SK-N-SH (cell line): ENCODE data around the gene IDI2. TPM values are rescaled to one million over a fixed set of nuclear protein-coding genes. Genes with fewer than 3 reads are reported as not detected.
"Not testable (repeated sequence)": the region's sequence is repeated elsewhere in the genome, so short reads cannot be mapped to it uniquely, and the experiment has no call there.

Experiments used
- CTCF ChIA-PET: fragments of 300-600, 350-600 bp; formaldehyde crosslinking; extraction: SDS; loops from one replicate; lab custom pipeline; 2021; lab: Yijun Ruan, JAX
- POLR2A ChIA-PET: fragments of 350-600 bp; sonication (Branson Sonifier 250); formaldehyde crosslinking; extraction: SDS; loops from one replicate; lab custom pipeline; 2020; ENCODE audit warnings: antibody characterized with exemption, inconsistent platforms; lab: Yijun Ruan, JAX
- DNase-seq: peaks from one replicate; pipeline ENCODE4 v3.0.0; 2012
- H2AFZ ChIP-seq: fragments of 200-600 bp; sonication (generic); 2 replicates; pipeline ENCODE4 v1.8.1; 2016; ENCODE audit warnings: antibody characterized with exemption, mild to moderate bottlenecking, low read depth
- H3F3A ChIP-seq: fragments of 200-600 bp; sonication (generic); replicated peaks from 2 replicates; pipeline ENCODE3; 2016; ENCODE audit warnings: antibody characterized with exemption, mild to moderate bottlenecking; ENCODE audit not compliant: insufficient read depth
- H3K27ac ChIP-seq, 2 experiments: fragments of 200-500 bp in 1 of 2; fragments of 200-600 bp in 1 of 2; sonication (Bioruptor generic) in 1 of 2; sonication (generic), shearing (Covaris generic) in 1 of 2; 2 replicates each; pipeline versions ENCODE4 v1.5.1 to v1.6.1; 2014 to 2016; ENCODE audit warnings: low read depth in 2 of 2, inconsistent platforms in 1 of 2, low read length in 1 of 2, mild to moderate bottlenecking in 1 of 2, mixed read lengths in 1 of 2
- H3K27me3 ChIP-seq: fragments of 200-600 bp; sonication (generic), shearing (Covaris generic); 2 replicates; pipeline ENCODE4 v1.6.1; 2016; ENCODE audit warnings: mixed run types; ENCODE audit not compliant: insufficient read depth
- H3K36me3 ChIP-seq, 2 experiments: fragments of 200-500 bp in 1 of 2; fragments of 200-600 bp in 1 of 2; sonication (Bioruptor generic) in 1 of 2; sonication (generic) in 1 of 2; replicated peaks in 1 of 2; 2 replicates each; pipeline versions ENCODE3 to v1.5.1; 2014 to 2016; ENCODE audit warnings: low read length in 1 of 2, mild to moderate bottlenecking in 1 of 2; ENCODE audit not compliant: insufficient read depth in 2 of 2, control insufficient read depth in 1 of 2
- H3K4me1 ChIP-seq, 2 experiments: fragments of 200-500 bp in 1 of 2; fragments of 200-600 bp in 1 of 2; sonication (Bioruptor generic) in 1 of 2; sonication (generic), shearing (Covaris generic) in 1 of 2; 2 replicates each; pipeline versions ENCODE4 v1.5.1 to v1.6.1; 2014 to 2016; ENCODE audit warnings: low read depth in 1 of 2, low read length in 1 of 2, mixed run types in 1 of 2; ENCODE audit not compliant: insufficient read depth in 2 of 2, control insufficient read depth in 1 of 2
- H3K4me2 ChIP-seq: fragments of 200-600 bp; sonication (generic), shearing (Covaris generic); 2 replicates; pipeline ENCODE4 v1.6.1; 2017; ENCODE audit warnings: mixed run types
- H3K4me3 ChIP-seq, 2 experiments: fragments of 200-500 bp in 1 of 2; fragments of 200-600 bp in 1 of 2; sonication (Bioruptor generic) in 1 of 2; sonication (generic), shearing (Covaris generic) in 1 of 2; 2 replicates each; pipeline versions ENCODE4 v1.5.1 to v1.8.1; 2014 to 2016; ENCODE audit warnings: low read depth in 2 of 2, inconsistent platforms in 1 of 2, low read length in 1 of 2, mild to moderate bottlenecking in 1 of 2, mixed read lengths in 1 of 2, moderate library complexity in 1 of 2
- H3K79me2 ChIP-seq: fragments of 200-600 bp; sonication (generic); 2 replicates; pipeline ENCODE4 v1.8.1; 2017; ENCODE audit warnings: mild to moderate bottlenecking; ENCODE audit not compliant: insufficient read depth
- H3K9ac ChIP-seq: fragments of 200-600 bp; sonication (generic); 2 replicates; pipeline ENCODE4 v1.6.1; 2017; ENCODE audit warnings: mixed run types
- H3K9me2 ChIP-seq: fragments of 200-600 bp; sonication (generic); 2 replicates; pipeline ENCODE4 v1.6.1; 2017; ENCODE audit warnings: mixed run types
- H3K9me3 ChIP-seq: fragments of 200-600 bp; sonication (generic); 2 replicates; pipeline ENCODE4 v1.6.1; 2017; ENCODE audit warnings: mixed run types, mild to moderate bottlenecking, moderate library complexity
- H4K20me1 ChIP-seq: fragments of 200-600 bp; sonication (generic); 2 replicates; pipeline ENCODE4 v1.6.1; 2017; ENCODE audit warnings: mild to moderate bottlenecking, mixed run types; ENCODE audit not compliant: insufficient read depth
- GATA2 ChIP-seq: sonication (generic); formaldehyde crosslinking; IDR thresholded peaks from 2 replicates; pipeline ENCODE4 v1.5.0; 2020; ENCODE audit warnings: mild to moderate bottlenecking, missing genetic modification reagents
- TAF1 ChIP-seq: IDR thresholded peaks from 2 replicates; pipeline ENCODE4 v1.6.1; 2012; ENCODE audit warnings: low read depth, mild to moderate bottlenecking, low read length, moderate library complexity, borderline replicate concordance
- WGBS: methylation state at CpG from one replicate; pipeline ENCODE4 v1.1.6; 2017; ENCODE audit warnings: low lambda C conversion rate; 5-methylcytosine and 5-hydroxymethylcytosine counted together
- polyA plus RNA-seq, 3 experiments: library from polyadenylated mRNA; depleted of rRNA; stranded (reverse); fragments of >200 nt; gene quantifications; 2 replicates each; pipeline ENCODE4 v1.2.3, GENCODE V29; 2012
- TF ChIP-seq, protein P1 (sequence below): fragments of 150-350 bp; IDR thresholded peaks from 2 replicates; pipeline ENCODE4 v1.6.1; 2016; ENCODE audit warnings: mild to moderate bottlenecking, low read depth, low read length
- TF ChIP-seq, protein P2 (sequence below): IDR thresholded peaks from 2 replicates; pipeline ENCODE4 v1.4.0; 2012; ENCODE audit warnings: low read depth, borderline replicate concordance

IDI2 gene
- polyA plus RNA-seq, 1 of the 3 experiments (the other 2 are of a cell fraction): not detected

DNA sequence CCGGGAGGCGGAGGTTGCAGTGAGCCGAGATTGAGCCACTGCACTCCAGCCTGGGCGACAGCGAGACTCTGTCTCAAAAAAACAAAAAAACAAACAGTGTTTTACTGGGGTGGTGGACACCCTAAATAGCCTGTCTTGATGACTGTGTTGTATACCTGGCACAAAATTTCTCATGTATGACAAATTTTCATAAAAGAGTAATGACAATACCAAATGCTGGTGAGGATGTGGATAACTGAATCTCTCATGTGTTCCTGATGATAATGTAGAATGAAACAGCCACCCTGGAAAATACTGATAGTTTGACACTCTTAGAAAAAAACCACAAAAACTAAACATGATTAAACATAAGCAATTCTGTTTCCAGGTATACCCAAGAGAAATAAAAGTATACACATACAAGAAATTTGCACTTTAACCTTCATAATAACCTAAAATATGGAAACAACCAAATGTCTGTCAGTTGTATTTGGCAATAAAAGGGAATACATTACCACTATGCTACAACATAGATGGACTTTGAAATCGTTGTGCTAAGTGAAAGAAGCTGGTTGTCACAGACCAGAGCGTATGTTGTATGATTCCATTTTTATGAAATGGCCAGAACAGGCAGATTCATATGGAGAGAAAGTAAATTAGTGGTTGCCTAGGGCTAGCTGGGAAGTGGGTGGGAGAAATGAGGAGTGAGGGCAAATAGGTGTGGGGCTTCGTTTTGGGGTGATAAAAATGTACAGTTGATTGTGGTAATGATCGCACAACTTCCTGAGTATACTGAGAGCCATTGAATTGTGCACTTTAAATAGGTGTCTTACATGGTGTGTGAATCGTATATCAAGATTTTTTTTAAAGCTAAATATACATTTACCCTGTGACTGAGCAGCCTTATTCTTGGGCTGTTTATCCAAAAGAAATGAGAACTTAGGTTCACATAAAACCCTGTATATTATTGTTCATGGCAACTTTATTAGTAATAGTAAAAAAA, 43.0 kb upstream of the IDI2 start (continued):
- TF ChIP-seq, protein P1, sequence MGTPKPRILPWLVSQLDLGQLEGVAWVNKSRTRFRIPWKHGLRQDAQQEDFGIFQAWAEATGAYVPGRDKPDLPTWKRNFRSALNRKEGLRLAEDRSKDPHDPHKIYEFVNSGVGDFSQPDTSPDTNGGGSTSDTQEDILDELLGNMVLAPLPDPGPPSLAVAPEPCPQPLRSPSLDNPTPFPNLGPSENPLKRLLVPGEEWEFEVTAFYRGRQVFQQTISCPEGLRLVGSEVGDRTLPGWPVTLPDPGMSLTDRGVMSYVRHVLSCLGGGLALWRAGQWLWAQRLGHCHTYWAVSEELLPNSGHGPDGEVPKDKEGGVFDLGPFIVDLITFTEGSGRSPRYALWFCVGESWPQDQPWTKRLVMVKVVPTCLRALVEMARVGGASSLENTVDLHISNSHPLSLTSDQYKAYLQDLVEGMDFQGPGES: no peak

DNA sequence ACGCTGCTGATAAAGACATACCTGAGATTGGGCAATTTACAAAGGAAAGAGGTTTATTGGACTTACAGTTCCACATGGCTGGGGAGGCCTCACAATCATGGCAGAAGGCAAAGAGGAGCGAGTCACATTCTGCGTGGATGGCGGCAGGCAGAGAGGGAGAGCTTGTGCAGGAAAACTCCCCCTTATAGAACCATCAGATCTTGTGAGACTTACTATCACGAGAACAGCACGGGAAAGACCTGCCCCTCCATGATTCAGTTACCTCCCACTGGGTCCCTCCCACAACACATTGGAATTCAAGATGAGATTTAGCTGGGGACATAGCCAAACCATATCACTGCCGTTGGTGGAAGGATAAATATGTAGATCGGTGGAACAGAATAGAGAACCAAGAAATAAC, 41.1 kb upstream of the IDI2 start:
- H3K4me2 ChIP-seq, H3K27ac ChIP-seq, H3K36me3 ChIP-seq, POLR2A ChIA-PET, H3F3A ChIP-seq, H3K9me2 ChIP-seq, H3K9ac ChIP-seq, H2AFZ ChIP-seq, H3K9me3 ChIP-seq, H3K4me1 ChIP-seq, H3K4me3 ChIP-seq, H3K27me3 ChIP-seq, H4K20me1 ChIP-seq, DNase-seq: not testable (repeated sequence)
- CTCF ChIA-PET: interaction anchor here (1.2 kb wide), 1 partner anchor 44 kb away, joined by 3 read pairs; no protein-coding TSS in a partner anchor
- WGBS: 98% methylated on average over 8 of the region's 8 CpGs
- H3K79me2 ChIP-seq: peaks cover 60% of the 10 kb centered on the region

DNA sequence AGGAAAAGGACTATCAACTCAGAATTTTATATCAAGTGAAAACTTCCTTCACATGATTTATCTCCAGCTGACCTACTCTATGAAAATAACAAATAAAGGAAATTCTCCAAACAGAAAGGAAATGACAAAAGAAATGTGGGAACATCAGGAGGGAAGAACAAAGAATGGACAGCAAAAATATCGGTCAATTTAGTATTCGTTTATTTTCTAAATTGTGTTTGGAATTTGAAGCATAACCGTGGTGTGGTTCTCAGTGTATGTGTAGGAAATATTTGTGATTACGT, 39.2 kb upstream of the IDI2 start:
- Histone ChIP-seq H3K9me3 (no peaks in the 10 kb centered on the region), H3K79me2 (peaks cover 68% of the 10 kb centered on the region), H3K4me3 (no peak overlapping the region), H3K9ac (no peak overlapping the region), H3K36me3 (peaks cover 7 to 8% of the 10 kb centered on the region in 2 experiments), H2AFZ (no peak overlapping the region), H3K4me1 (no peaks in the 10 kb centered on the region; a peak in 2 of 4 replicates), H3K4me2 (no peak overlapping the region), H3K27ac (no peak overlapping the region), H3K9me2 (no peaks in the 10 kb centered on the region), H3F3A (no peaks in the 10 kb centered on the region), H4K20me1 (peaks cover 10% of the 10 kb centered on the region; the same call in 1 of the 2 replicates), H3K27me3 (no peaks in the 10 kb centered on the region)
- ChIA-PET CTCF (no interaction called here), POLR2A (no interaction called here)
- DNase-seq: no peak
- WGBS: 95% methylated on average over 4 of the region's 4 CpGs
- no peak for TF ChIP-seq TAF1
- TF ChIP-seq, protein P1: no peak
- TF ChIP-seq, protein P2, sequence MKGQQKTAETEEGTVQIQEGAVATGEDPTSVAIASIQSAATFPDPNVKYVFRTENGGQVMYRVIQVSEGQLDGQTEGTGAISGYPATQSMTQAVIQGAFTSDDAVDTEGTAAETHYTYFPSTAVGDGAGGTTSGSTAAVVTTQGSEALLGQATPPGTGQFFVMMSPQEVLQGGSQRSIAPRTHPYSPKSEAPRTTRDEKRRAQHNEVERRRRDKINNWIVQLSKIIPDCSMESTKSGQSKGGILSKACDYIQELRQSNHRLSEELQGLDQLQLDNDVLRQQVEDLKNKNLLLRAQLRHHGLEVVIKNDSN: no peak
- no peak for TF ChIP-seq GATA2 (CRISPR knock-in tag)
